Ascending aorta (tissue), 2 donors: ENCODE measurements around the gene FUT6. TPM values are rescaled to one million over a fixed set of nuclear protein-coding genes. Genes with fewer than 3 reads are reported as not detected.

Experiments used
- DNase-seq, 2 donors: peaks; one replicate each; pipeline ENCODE4 v3.0.0-alpha.2; 2019; ENCODE audit warnings: low spot score in 2 of 2
- H3K27ac ChIP-seq, 2 donors: fragments of 200-600 bp; sonication (generic); one replicate each; pipeline ENCODE4 v1.5.1; 2016 to 2017; ENCODE audit warnings: mild to moderate bottlenecking in 1 of 2
- H3K27me3 ChIP-seq: fragments of 200-600 bp; sonication (generic); one replicate; pipeline ENCODE4 v1.5.1; 2017
- H3K36me3 ChIP-seq, 2 donors: fragments of 200-600 bp; sonication (generic); one replicate each; pipeline ENCODE4 v1.5.1; 2016
- H3K4me1 ChIP-seq, 2 donors: fragments of 200-600 bp; sonication (generic); one replicate each; pipeline ENCODE4 v1.5.1; 2016 to 2017; ENCODE audit warnings: mild to moderate bottlenecking in 1 of 2
- H3K4me3 ChIP-seq, 2 donors: fragments of 200-600 bp; sonication (generic); one replicate each; pipeline ENCODE4 v1.5.1; 2016 to 2017; ENCODE audit warnings: mild to moderate bottlenecking in 1 of 2
- H3K9me3 ChIP-seq, 2 donors: fragments of 200-600 bp; sonication (generic); one replicate each; pipeline ENCODE4 v1.5.1; 2016
- intact Hi-C: fragments of 100-400 bp; cut with DNase I; formaldehyde crosslinking; loops from one replicate; pipeline ENCODE4 v1.15.1; 2023
- total RNA-seq: library from RNA; depleted of rRNA; stranded (reverse); fragments of >200 nt; gene quantifications from one replicate; pipeline ENCODE4 v1.1.0, GENCODE V29; 2016
- TF ChIP-seq, protein P1 (sequence below), 3 experiments: fragments of 200-600 bp in 2 of 3; fragments of 450-650 bp in 1 of 3; sonication (generic) in 2 of 3; IDR thresholded peaks; one replicate each; pipeline ENCODE4 v1.5.1; 2016 to 2019; ENCODE audit warnings: antibody characterized with exemption in 3 of 3, mild to moderate bottlenecking in 1 of 3, moderate library complexity in 1 of 3

Gene FUT6
- total RNA-seq, 1 donor from 2014 or later = not detected

- H3K4me1 ChIP-seq = no peaks in the 10 kb centered on the region
- intact Hi-C loops = no loop called here
- no peak overlapping the region for H3K4me3 ChIP-seq
- no peak for DNase-seq
- no peak overlapping the region for H3K27ac ChIP-seq
- no peaks in the 10 kb centered on the region for H3K9me3 ChIP-seq
- no peaks in the 10 kb centered on the region for H3K36me3 ChIP-seq
- no peaks in the 10 kb centered on the region for H3K27me3 ChIP-seq
- TF ChIP-seq, protein P1, sequence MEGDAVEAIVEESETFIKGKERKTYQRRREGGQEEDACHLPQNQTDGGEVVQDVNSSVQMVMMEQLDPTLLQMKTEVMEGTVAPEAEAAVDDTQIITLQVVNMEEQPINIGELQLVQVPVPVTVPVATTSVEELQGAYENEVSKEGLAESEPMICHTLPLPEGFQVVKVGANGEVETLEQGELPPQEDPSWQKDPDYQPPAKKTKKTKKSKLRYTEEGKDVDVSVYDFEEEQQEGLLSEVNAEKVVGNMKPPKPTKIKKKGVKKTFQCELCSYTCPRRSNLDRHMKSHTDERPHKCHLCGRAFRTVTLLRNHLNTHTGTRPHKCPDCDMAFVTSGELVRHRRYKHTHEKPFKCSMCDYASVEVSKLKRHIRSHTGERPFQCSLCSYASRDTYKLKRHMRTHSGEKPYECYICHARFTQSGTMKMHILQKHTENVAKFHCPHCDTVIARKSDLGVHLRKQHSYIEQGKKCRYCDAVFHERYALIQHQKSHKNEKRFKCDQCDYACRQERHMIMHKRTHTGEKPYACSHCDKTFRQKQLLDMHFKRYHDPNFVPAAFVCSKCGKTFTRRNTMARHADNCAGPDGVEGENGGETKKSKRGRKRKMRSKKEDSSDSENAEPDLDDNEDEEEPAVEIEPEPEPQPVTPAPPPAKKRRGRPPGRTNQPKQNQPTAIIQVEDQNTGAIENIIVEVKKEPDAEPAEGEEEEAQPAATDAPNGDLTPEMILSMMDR (IDR thresholded peaks at IDR 0.05) = no peak
Observed at GRCh38 chr19:5838353-5839064, 993 bp downstream of the FUT6 start.

GRCh38 chr19:5837761-5838352 lies 1.6 kb downstream of the FUT6 start:
- DNase-seq = no peak
- intact Hi-C loops = no loop called here
- TF ChIP-seq, protein P1 (IDR thresholded peaks at IDR 0.05) = no peak
- H3K4me1 ChIP-seq = no peaks in the 10 kb centered on the region
- H3K9me3 ChIP-seq = no peaks in the 10 kb centered on the region
- H3K36me3 ChIP-seq = no peaks in the 10 kb centered on the region
- H3K4me3 ChIP-seq = no peak overlapping the region
- no peaks in the 10 kb centered on the region for H3K27me3 ChIP-seq
- H3K27ac ChIP-seq = no peak overlapping the region

DNA sequence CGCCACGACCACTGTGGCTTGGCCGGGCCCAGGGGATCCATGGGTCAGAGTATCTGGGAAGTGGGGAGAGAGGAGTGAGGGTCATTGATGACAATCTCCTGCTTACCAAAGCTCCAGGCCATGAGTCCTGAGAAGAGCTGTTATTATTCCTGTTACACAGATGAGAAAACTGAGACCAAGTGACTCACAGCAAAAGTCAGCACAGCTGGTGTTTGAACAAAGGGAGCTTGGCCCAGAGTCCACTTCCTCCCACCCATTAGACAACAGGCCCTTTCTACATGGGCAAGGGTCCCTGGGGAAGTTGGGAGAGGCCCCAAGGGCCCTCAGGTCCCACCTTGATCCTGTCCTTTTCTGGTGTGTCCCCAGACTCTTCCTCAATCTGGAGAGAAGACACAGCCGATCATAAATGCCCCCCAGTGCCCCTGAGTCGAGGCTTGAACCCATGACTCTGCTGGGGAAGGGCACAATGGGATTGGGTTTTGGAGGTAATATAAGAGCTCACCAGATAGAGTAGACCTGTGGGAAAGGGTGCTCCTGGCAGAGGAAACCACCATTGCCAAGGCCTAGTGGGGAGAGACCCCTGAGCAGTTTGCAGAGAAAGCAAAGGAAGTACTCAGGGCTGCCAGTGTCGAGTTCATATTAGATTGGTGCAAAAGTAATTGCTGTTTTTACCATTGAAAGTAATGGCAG lies 6.8 kb downstream of the FUT6 start:
- TF ChIP-seq, protein P1 (IDR thresholded peaks at IDR 0.05) = no peak
- H3K9me3 ChIP-seq = no peaks in the 10 kb centered on the region
- peaks cover 10% of the 10 kb centered on the region for H3K27me3 ChIP-seq
- H3K4me1 ChIP-seq = peaks cover 0 to 5% of the 10 kb centered on the region in 2 donors
- no peaks in the 10 kb centered on the region for H3K36me3 ChIP-seq
- H3K27ac ChIP-seq = no peak overlapping the region
- H3K4me3 ChIP-seq = no peak overlapping the region
- DNase-seq = no peak
- intact Hi-C loops = no loop called here

- H3K27me3 ChIP-seq = peaks cover 10% of the 10 kb centered on the region
- H3K36me3 ChIP-seq = no peaks in the 10 kb centered on the region
- H3K9me3 ChIP-seq = no peaks in the 10 kb centered on the region
- H3K4me3 ChIP-seq = no peak overlapping the region
- H3K27ac ChIP-seq = no peak overlapping the region
- intact Hi-C loops = no loop called here
- TF ChIP-seq, protein P1 (IDR thresholded peaks at IDR 0.05) = no peak
- DNase-seq = no peak
- peaks cover 0 to 5% of the 10 kb centered on the region in 2 donors for H3K4me1 ChIP-seq
Observed at GRCh38 chr19:5832061-5832460, 7.4 kb downstream of the FUT6 start.

DNA sequence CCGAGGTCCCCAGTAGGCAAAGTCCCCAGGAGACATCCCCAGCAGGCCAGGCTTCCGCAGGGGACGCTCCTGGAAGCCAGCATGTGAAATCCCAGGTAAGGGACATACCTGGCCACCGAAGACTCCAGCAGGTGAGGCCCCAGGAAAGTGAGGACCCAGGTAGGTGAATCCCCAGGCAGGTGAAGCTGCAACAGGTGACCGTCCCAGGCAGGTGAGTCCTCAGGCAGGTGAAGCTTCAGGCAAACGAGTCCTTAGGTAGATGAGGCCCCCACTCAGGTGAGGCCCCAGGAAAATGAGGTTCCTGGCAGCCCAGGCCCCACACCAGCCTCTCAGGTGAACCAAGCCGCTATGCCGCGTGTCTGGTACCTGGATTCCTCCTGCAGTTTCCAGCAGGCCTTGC lies 8.3 kb downstream of the FUT6 start:
- DNase-seq = no peak

More for the DNA sequence above, 8.3 kb downstream of the FUT6 start:
- TF ChIP-seq, protein P1 (IDR thresholded peaks at IDR 0.05) = no peak
- no peaks in the 10 kb centered on the region for H3K36me3 ChIP-seq
- H3K27ac ChIP-seq = no peak overlapping the region
- peaks cover 10% of the 10 kb centered on the region for H3K27me3 ChIP-seq
- no peaks in the 10 kb centered on the region for H3K9me3 ChIP-seq
- peaks cover 0 to 5% of the 10 kb centered on the region in 2 donors for H3K4me1 ChIP-seq
- intact Hi-C loops = no loop called here
- no peak overlapping the region for H3K4me3 ChIP-seq
